Mucosa of gallbladder (tissue), 1 donor: Measurements from ENCODE around the gene LDLRAD4. TPM values are rescaled to one million over a fixed set of nuclear protein-coding genes. Genes with fewer than 3 reads are reported as not detected.

Source experiments
- DNase-seq: peaks from one replicate; pipeline ENCODE4 v3.0.0-alpha.2; 2020; ENCODE audit warnings: low spot score
- total RNA-seq: library from RNA; stranded (reverse); gene quantifications from one replicate; pipeline ENCODE4 v1.2.1, GENCODE V29; 2021
- donor health status: DM: no; HTN: no; CAD: no.

Gene LDLRAD4
- total RNA-seq, 1 donor from 2014 or later, result 51.0 TPM

GRCh38 chr18:13265008-13265910 is 46.7 kb downstream of the LDLRAD4 start:
- no peak for DNase-seq

GRCh38 chr18:13265911-13266217 is 47.3 kb downstream of the LDLRAD4 start:
- DNase-seq, result no peak

- no peak for DNase-seq
Observed at GRCh38 chr18:13266218-13267100, 47.9 kb downstream of the LDLRAD4 start.

GRCh38 chr18:13267431-13267873 is 48.9 kb downstream of the LDLRAD4 start:
- no peak for DNase-seq

GRCh38 chr18:13268158-13269012 is 49.8 kb downstream of the LDLRAD4 start:
- DNase-seq, result no peak

GRCh38 chr18:13269013-13269280 is 50.4 kb downstream of the LDLRAD4 start:
- no peak for DNase-seq

- DNase-seq, result peak; percentile 46
Observed at GRCh38 chr18:13269521-13270011, 51.0 kb downstream of the LDLRAD4 start.

GRCh38 chr18:13270279-13270855 is 51.8 kb downstream of the LDLRAD4 start:
- no peak for DNase-seq

- no peak for DNase-seq
Observed at GRCh38 chr18:13271302-13271911, 52.8 kb downstream of the LDLRAD4 start.

- DNase-seq, result no peak
Observed at GRCh38 chr18:13272416-13272815, 53.9 kb downstream of the LDLRAD4 start.

- no peak for DNase-seq
Observed at GRCh38 chr18:13273800-13274199, 55.2 kb downstream of the LDLRAD4 start.

- DNase-seq, result no peak
Observed at GRCh38 chr18:13275075-13275474, 56.5 kb downstream of the LDLRAD4 start.

- DNase-seq, result no peak
Observed at GRCh38 chr18:13276530-13277520, 58.3 kb downstream of the LDLRAD4 start.

- no peak for DNase-seq
Observed at GRCh38 chr18:13278062-13278630, 59.6 kb downstream of the LDLRAD4 start.

GRCh38 chr18:13279181-13280069 is 60.9 kb downstream of the LDLRAD4 start:
- DNase-seq, result no peak

GRCh38 chr18:13280070-13280795 is 61.7 kb downstream of the LDLRAD4 start:
- DNase-seq, result no peak

GRCh38 chr18:13281406-13281805 is 62.8 kb downstream of the LDLRAD4 start:
- DNase-seq, result no peak

- DNase-seq, result no peak
Observed at GRCh38 chr18:13283746-13284145, 65.2 kb downstream of the LDLRAD4 start.
